Large intestine (tissue), 3 donors: ENCODE data around the gene ACO1. TPM values are rescaled to one million over a fixed set of nuclear protein-coding genes. Genes with fewer than 3 reads are reported as not detected.
A peak's percentile ranks its signal among the peaks of the same experiment; 100 is the strongest.

Experiments
- DNase-seq, 2 donors: peaks; one replicate each; pipeline versions ENCODE4 v3.0.0 to v3.0.0-alpha.2; 2013
- H3K27ac ChIP-seq: one replicate; pipeline ENCODE4 v1.5.1; 2013; ENCODE audit warnings: low read length
- H3K27me3 ChIP-seq: 2 replicates; pipeline ENCODE4 v1.6.1; 2013; ENCODE audit warnings: low read length; ENCODE audit not compliant: control insufficient read depth, insufficient read depth
- H3K36me3 ChIP-seq: 2 replicates; pipeline ENCODE4 v1.6.1; 2013; ENCODE audit warnings: low read length; ENCODE audit not compliant: control insufficient read depth, insufficient read depth
- H3K4me1 ChIP-seq: one replicate; pipeline ENCODE4 v1.6.1; 2013; ENCODE audit warnings: low read length; ENCODE audit not compliant: control insufficient read depth, insufficient read depth
- H3K4me3 ChIP-seq: one replicate; pipeline ENCODE4 v1.5.1; 2013; ENCODE audit warnings: low read length
- H3K9me3 ChIP-seq: one replicate; pipeline ENCODE4 v1.6.1; 2013; ENCODE audit warnings: mild to moderate bottlenecking, low read depth, low read length, moderate library complexity; ENCODE audit not compliant: control insufficient read depth
- WGBS: methylation state at CpG from one replicate; pipeline ENCODE4 v1.1.5; 2013; ENCODE audit warnings: low lambda C conversion rate; ENCODE audit not compliant: insufficient coverage; 5-methylcytosine and 5-hydroxymethylcytosine counted together
- polyA plus RNA-seq: library from polyadenylated mRNA; unstranded; fragments of 120-200 nt; gene quantifications from one replicate; pipeline ENCODE4 v1.2.1, GENCODE V29; 2013

Gene ACO1
- polyA plus RNA-seq, 1 donor: 94.0 TPM

GRCh38 chr9:32414856-32415255, 30.4 kb downstream of the ACO1 start:
- Histone ChIP-seq H3K4me1 (no peaks in the 10 kb centered on the region), H3K36me3 (peaks cover 47% of the 10 kb centered on the region), H3K27ac (no peak overlapping the region), H3K4me3 (no peak overlapping the region), H3K27me3 (no peaks in the 10 kb centered on the region), H3K9me3 (no peaks in the 10 kb centered on the region)
- no peak for DNase-seq
- no CpG with 5 or more reads among the region's 2 CpGs for WGBS

GRCh38 chr9:32419921-32420320, 35.5 kb downstream of the ACO1 start:
- DNase-seq: no peak
- peaks cover 67% of the 10 kb centered on the region for H3K36me3 ChIP-seq
- peaks cover 6% of the 10 kb centered on the region for H3K4me1 ChIP-seq
- WGBS: 100% methylated on average over 1 of the region's 2 CpGs
- no peak overlapping the region for H3K4me3 ChIP-seq
- H3K9me3 ChIP-seq: no peaks in the 10 kb centered on the region
- no peaks in the 10 kb centered on the region for H3K27me3 ChIP-seq
- no peak overlapping the region for H3K27ac ChIP-seq

- no peak overlapping the region for H3K4me3 ChIP-seq
- no peaks in the 10 kb centered on the region for H3K27me3 ChIP-seq
- 100% methylated on average over 1 of the region's 7 CpGs for WGBS
- H3K4me1 ChIP-seq: peaks cover 24% of the 10 kb centered on the region
- H3K36me3 ChIP-seq: peaks cover 57% of the 10 kb centered on the region
- no peak for DNase-seq
- H3K9me3 ChIP-seq: no peaks in the 10 kb centered on the region
- no peak overlapping the region for H3K27ac ChIP-seq
These were observed 37.9 kb downstream of the ACO1 start for GRCh38 chr9:32422237-32422806.

- WGBS: 100% methylated on average over 2 of the region's 4 CpGs
- H3K9me3 ChIP-seq: no peaks in the 10 kb centered on the region
- no peak overlapping the region for H3K27ac ChIP-seq
- no peak overlapping the region for H3K4me3 ChIP-seq
- H3K4me1 ChIP-seq: peaks cover 33% of the 10 kb centered on the region
- no peaks in the 10 kb centered on the region for H3K27me3 ChIP-seq
- DNase-seq: no peak
- H3K36me3 ChIP-seq: peaks cover 49% of the 10 kb centered on the region
These were observed 38.9 kb downstream of the ACO1 start for GRCh38 chr9:32423371-32423770.

- DNase-seq: no peak
- Histone ChIP-seq H3K4me3 (no peak overlapping the region), H3K27ac (peak overlapping the region; percentile 97), H3K4me1 (peaks cover 33% of the 10 kb centered on the region), H3K27me3 (no peaks in the 10 kb centered on the region), H3K36me3 (peaks cover 44% of the 10 kb centered on the region), H3K9me3 (no peaks in the 10 kb centered on the region)
- WGBS: 83% methylated on average over 1 of the region's 6 CpGs
These were observed 40.2 kb downstream of the ACO1 start for GRCh38 chr9:32424616-32425015.

- Histone ChIP-seq H3K4me1 (peaks cover 33% of the 10 kb centered on the region), H3K27me3 (no peaks in the 10 kb centered on the region), H3K27ac (peak overlapping the region; percentile 97), H3K36me3 (peaks cover 51% of the 10 kb centered on the region), H3K4me3 (peak overlapping the region; percentile 7), H3K9me3 (no peaks in the 10 kb centered on the region)
- 21% methylated on average over 2 of the region's 7 CpGs for WGBS
- peak; percentile 91 to 97 for DNase-seq
These were observed 42.0 kb downstream of the ACO1 start for GRCh38 chr9:32426278-32426939.

- Histone ChIP-seq H3K36me3 (peaks cover 54% of the 10 kb centered on the region), H3K4me3 (no peak overlapping the region), H3K9me3 (no peaks in the 10 kb centered on the region), H3K27ac (peak overlapping the region; percentile 97), H3K4me1 (peaks cover 33% of the 10 kb centered on the region), H3K27me3 (no peaks in the 10 kb centered on the region)
- WGBS: 45% methylated on average over 3 of the region's 8 CpGs
- peak; percentile 75 to 90 for DNase-seq
These were observed 42.8 kb downstream of the ACO1 start for GRCh38 chr9:32427111-32427873.

GRCh38 chr9:32430720-32431119, 46.3 kb downstream of the ACO1 start:
- Histone ChIP-seq H3K4me1 (peaks cover 20% of the 10 kb centered on the region), H3K4me3 (no peak overlapping the region), H3K9me3 (no peaks in the 10 kb centered on the region), H3K27ac (no peak overlapping the region), H3K27me3 (no peaks in the 10 kb centered on the region), H3K36me3 (peaks cover 63% of the 10 kb centered on the region)
- WGBS: 100% methylated on average over 2 of the region's 5 CpGs
- DNase-seq: no peak

- H3K9me3 ChIP-seq: no peaks in the 10 kb centered on the region
- WGBS: 100% methylated on average over 3 of the region's 8 CpGs
- H3K4me3 ChIP-seq: no peak overlapping the region
- peaks cover 67% of the 10 kb centered on the region for H3K36me3 ChIP-seq
- peaks cover 18% of the 10 kb centered on the region for H3K4me1 ChIP-seq
- no peak for DNase-seq
- H3K27me3 ChIP-seq: no peaks in the 10 kb centered on the region
- no peak overlapping the region for H3K27ac ChIP-seq
These were observed 46.8 kb downstream of the ACO1 start for GRCh38 chr9:32431196-32431595.

GRCh38 chr9:32431940-32432555, 47.6 kb downstream of the ACO1 start:
- WGBS: no CpG with 5 or more reads among the region's 10 CpGs
- peak in 1 of 2 donors; percentile 17 for DNase-seq
- H3K4me1 ChIP-seq: peaks cover 11% of the 10 kb centered on the region
- H3K27me3 ChIP-seq: no peaks in the 10 kb centered on the region
- no peak overlapping the region for H3K27ac ChIP-seq
- H3K4me3 ChIP-seq: no peak overlapping the region
- no peaks in the 10 kb centered on the region for H3K9me3 ChIP-seq
- H3K36me3 ChIP-seq: peaks cover 75% of the 10 kb centered on the region
